ENCODE data around the gene PRR33. TPM values are rescaled to one million over a fixed set of nuclear protein-coding genes. Genes with fewer than 3 reads are reported as not detected.

Gene PRR33
- total RNA-seq, 2 experiments from 2014 or later = 0.16 to 0.20 TPM

DNA sequence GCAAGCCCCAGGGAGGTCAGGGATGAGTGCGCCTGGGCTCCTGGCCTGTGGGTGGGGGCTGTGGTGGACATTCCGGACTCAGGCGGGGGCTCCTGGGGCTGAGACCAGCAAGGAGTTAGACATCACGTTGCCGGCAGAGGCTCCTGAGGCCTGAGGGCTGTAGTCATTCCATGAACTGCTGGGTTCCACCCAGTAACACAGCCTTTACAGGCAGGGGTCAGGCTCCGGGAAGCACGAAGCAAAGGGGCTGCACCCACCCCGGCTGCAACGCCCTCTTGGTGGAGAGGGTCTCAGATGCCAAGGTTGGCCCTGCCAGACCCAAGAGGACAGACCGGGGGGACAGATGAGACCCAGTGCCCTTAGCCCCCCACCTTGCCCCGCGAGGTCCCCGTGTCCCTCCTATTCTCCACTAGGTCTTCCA is 36.8 kb upstream of the PRR33 start:
- ATAC-seq (no peak), DNase-seq (no peak)
- peaks cover 2% of the 10 kb centered on the region for H3K4me1 Mint-ChIP-seq (ENCODE audit: low read depth)
- ChIA-PET CTCF (interaction anchor here (2.0 kb wide), 1 partner anchor 46 kb away, joined by 5 read pairs; no protein-coding TSS in a partner anchor), POLR2A (no interaction called here)
- no peak overlapping the region for H3K27ac Mint-ChIP-seq
- no peak overlapping the region for H3K4me3 Mint-ChIP-seq
- H3K27me3 Mint-ChIP-seq = no peaks in the 10 kb centered on the region
- TF ChIP-seq CTCF (IDR thresholded peaks at IDR 0.05) = no peak
- no peaks in the 10 kb centered on the region for H3K9me3 Mint-ChIP-seq
- intact Hi-C loops (cut with micrococcal nuclease) = no loop called here
- no peaks in the 10 kb centered on the region for H3K36me3 Mint-ChIP-seq (ENCODE audit: low read depth)

DNA sequence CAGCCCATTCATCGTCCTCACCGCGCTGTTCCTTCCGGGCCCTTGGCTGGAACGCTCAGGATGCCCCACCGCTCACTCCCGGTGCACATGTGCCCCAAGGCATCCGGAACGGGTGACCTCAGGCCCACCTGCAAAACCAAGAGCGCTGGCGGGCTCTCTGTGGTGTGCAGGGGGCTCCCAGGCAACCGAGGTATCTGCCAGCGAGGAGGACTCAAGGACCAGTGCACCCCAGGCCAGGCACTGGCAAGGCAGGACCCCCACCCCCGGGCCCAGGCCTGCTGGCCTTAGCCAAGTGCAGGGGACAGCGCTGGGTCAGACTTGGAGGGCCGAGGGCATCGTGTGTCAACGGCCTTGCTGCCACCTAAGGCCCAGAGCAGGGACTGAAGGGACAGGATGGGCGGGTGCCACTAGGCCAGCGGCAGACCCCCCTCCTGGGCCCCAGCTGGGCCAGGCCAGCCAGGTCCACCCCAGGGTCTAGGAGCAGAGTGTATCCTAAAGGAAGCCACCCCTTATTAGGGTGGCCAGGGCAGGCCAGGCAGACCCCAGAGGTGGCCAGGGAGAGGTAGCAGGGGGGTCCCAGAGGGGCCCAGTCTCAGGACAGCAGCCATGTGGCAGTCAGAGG is 36.3 kb upstream of the PRR33 start:
- intact Hi-C loops (cut with micrococcal nuclease) = no loop called here
- Mint-ChIP-seq H3K36me3 (ENCODE audit: low read depth) (no peaks in the 10 kb centered on the region), H3K4me3 (no peak overlapping the region), H3K4me1 (ENCODE audit: low read depth) (peaks cover 2% of the 10 kb centered on the region), H3K9me3 (no peaks in the 10 kb centered on the region), H3K27me3 (no peaks in the 10 kb centered on the region), H3K27ac (no peak overlapping the region)
- TF ChIP-seq CTCF (IDR thresholded peaks at IDR 0.05) = no peak
- ChIA-PET CTCF (interaction anchor here (2.0 kb wide), 1 partner anchor 46 kb away, joined by 5 read pairs; no protein-coding TSS in a partner anchor), POLR2A (no interaction called here)
- DNase-seq (no peak), ATAC-seq (no peak)

GRCh38 chr11:1927026-1927847 is 35.5 kb upstream of the PRR33 start:
- ChIA-PET CTCF (no interaction called here), POLR2A (no interaction called here)
- Mint-ChIP-seq H3K27me3 (no peaks in the 10 kb centered on the region), H3K27ac (no peak overlapping the region), H3K4me3 (no peak overlapping the region), H3K4me1 (ENCODE audit: low read depth) (peaks cover 2% of the 10 kb centered on the region), H3K9me3 (no peaks in the 10 kb centered on the region), H3K36me3 (ENCODE audit: low read depth) (no peaks in the 10 kb centered on the region)
- ATAC-seq (no peak), DNase-seq (no peak)
- intact Hi-C loops (cut with micrococcal nuclease) = no loop called here
- TF ChIP-seq CTCF (IDR thresholded peaks at IDR 0.05) = no peak

DNA sequence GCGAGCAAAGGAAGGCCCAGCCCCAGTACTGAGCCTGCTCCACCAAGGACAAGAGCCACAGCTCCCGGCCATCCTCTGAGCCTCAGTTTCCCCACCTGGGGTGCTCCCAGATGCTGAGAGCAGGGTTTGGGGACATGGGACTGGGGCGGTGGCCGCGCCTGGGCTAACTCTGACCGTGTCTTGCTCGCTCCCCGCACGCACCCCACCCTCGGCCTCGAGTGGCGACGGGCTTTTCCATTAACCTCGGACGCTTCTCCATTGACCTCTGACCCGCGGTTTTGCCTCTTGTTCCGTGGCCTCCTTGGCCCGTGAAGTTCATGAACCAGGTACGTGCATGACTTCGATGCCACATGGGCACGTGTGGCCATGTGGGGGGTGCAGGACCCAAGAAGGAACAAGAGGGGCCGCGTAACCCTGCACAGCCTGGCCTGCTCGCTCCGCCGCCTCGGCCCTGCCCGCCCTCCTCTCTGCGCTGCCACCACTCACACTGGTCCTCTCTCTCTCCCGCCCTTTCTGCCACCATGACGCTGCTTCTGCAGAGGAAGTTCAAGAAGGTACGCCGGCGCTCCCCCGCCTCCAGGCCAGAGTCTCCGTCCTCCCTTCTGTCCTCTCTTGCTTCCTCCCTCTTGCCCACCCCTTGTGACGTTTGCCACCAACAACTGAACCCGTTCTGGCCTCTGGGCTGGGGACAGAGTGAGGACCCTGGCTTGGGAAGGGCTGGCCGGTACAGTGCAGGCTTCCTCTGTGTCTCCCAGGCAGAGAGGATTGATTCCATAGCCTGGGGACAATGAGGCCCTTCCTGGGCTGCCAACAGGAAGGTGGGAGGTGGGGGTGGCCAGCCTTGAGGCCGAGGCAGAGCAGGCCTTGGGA is 34.7 kb upstream of the PRR33 start:
- no peaks in the 10 kb centered on the region for H3K36me3 Mint-ChIP-seq (ENCODE audit: low read depth)
- ChIA-PET POLR2A (no interaction called here), CTCF (no interaction called here)
- no peak overlapping the region for H3K27ac Mint-ChIP-seq
- ATAC-seq (no peak), DNase-seq (no peak)
- H3K27me3 Mint-ChIP-seq = no peaks in the 10 kb centered on the region
- no peak for TF ChIP-seq CTCF (IDR thresholded peaks at IDR 0.05)
- H3K4me1 Mint-ChIP-seq (ENCODE audit: low read depth) = peaks cover 2% of the 10 kb centered on the region
- no peaks in the 10 kb centered on the region for H3K9me3 Mint-ChIP-seq
- intact Hi-C loops (cut with micrococcal nuclease) = no loop called here
- H3K4me3 Mint-ChIP-seq = no peak overlapping the region

Measured in activated CD8-positive, alpha-beta T cell treated with anti-CD3 and anti-CD28 coated beads for 36 hours (primary cell).